ENCODE results near the gene PIP5K1B.

The PIP5K1B gene

DNA sequence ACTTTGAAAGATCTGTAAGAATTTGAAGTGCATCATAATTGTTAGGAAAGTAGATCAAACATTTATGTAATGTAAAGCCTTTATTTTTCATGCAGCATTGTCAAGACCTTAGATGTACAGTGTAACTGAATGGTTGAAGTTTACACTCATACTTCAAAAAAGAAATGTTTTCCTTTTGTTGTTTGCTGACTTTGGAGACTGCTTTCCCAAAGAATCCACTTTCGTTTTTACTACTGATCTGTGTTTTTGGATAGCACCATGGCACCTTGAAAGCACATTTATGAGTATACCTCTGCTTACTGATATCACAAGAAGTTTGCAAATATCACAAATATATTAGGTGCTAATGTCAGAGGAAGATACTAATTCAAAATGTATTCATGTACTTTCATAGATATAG lies 50.0 kb downstream of the PIP5K1B start:
- H3K27me3 ChIP-seq (ENCODE audit: control insufficient read depth in 1 of 2, insufficient read depth in 2 of 2, low read length in 2 of 2) = no peaks in the 10 kb centered on the region
- H3K36me3 ChIP-seq (ENCODE audit: insufficient read depth, low read length) = no peaks in the 10 kb centered on the region
- no peak overlapping the region for H3K27ac ChIP-seq (ENCODE audit: low read depth, low read length)
- no peak overlapping the region for H3K4me3 ChIP-seq (ENCODE audit: low read depth in 1 of 2, low read length in 2 of 2)
- H3K9ac ChIP-seq (ENCODE audit: low read length) = no peak overlapping the region
- no peaks in the 10 kb centered on the region for H3K4me1 ChIP-seq (ENCODE audit: insufficient read depth, low read length)
- no peaks in the 10 kb centered on the region for H3K9me3 ChIP-seq (ENCODE audit: low read length)

- Histone ChIP-seq H3K4me3 (ENCODE audit: low read depth in 1 of 2, low read length in 2 of 2) (no peak overlapping the region), H3K9me3 (ENCODE audit: low read length) (no peaks in the 10 kb centered on the region), H3K4me1 (ENCODE audit: insufficient read depth, low read length) (no peaks in the 10 kb centered on the region), H3K9ac (ENCODE audit: low read length) (no peak overlapping the region), H3K36me3 (ENCODE audit: insufficient read depth, low read length) (no peaks in the 10 kb centered on the region), H3K27ac (ENCODE audit: low read depth, low read length) (no peak overlapping the region), H3K27me3 (ENCODE audit: control insufficient read depth in 1 of 2, insufficient read depth in 2 of 2, low read length in 2 of 2) (no peaks in the 10 kb centered on the region)
These were observed 50.7 kb downstream of the PIP5K1B start for GRCh38 chr9:68755752-68756151.

GRCh38 chr9:68759981-68760673 lies 55.1 kb downstream of the PIP5K1B start:
- no peaks in the 10 kb centered on the region for H3K36me3 ChIP-seq (ENCODE audit: insufficient read depth, low read length)
- no peaks in the 10 kb centered on the region for H3K4me1 ChIP-seq (ENCODE audit: insufficient read depth, low read length)
- H3K9ac ChIP-seq (ENCODE audit: low read length) = no peak overlapping the region
- H3K9me3 ChIP-seq (ENCODE audit: low read length) = no peaks in the 10 kb centered on the region
- no peak overlapping the region for H3K4me3 ChIP-seq (ENCODE audit: low read depth in 1 of 2, low read length in 2 of 2)
- H3K27me3 ChIP-seq (ENCODE audit: control insufficient read depth in 1 of 2, insufficient read depth in 2 of 2, low read length in 2 of 2) = no peaks in the 10 kb centered on the region
- H3K27ac ChIP-seq (ENCODE audit: low read depth, low read length) = no peak overlapping the region

DNA sequence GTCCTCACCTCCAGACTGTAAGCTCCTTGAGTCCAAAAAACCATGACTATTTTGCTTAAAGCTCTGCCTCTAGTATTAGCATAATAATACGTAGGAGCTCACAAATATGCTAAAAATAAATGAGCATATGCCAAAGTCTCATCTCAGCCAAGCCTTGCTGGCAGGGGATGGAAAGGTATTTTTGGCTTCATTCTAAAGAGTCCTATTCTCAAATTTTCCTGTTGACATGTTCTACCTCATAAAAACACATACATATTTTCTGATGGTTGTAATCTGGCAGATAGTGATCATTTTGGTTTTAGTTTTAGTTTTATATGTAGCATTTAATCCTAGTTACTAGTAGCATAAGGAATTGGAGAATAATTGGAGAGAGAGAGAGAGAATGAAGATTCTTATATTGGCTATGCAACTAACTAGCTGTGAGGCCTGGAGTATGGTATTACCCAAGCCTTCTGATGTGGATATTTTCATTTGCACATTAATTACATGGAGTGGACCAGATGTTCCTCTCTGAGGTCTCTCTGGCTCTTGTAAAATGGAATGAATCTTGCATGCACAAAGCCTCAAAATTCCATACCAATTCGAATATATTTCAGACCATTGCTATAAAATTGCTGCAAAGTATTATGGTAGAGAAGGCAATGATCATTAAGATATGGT lies 55.8 kb downstream of the PIP5K1B start:
- no peak overlapping the region for H3K9ac ChIP-seq (ENCODE audit: low read length)
- H3K4me3 ChIP-seq (ENCODE audit: low read depth in 1 of 2, low read length in 2 of 2) = no peak overlapping the region
- H3K36me3 ChIP-seq (ENCODE audit: insufficient read depth, low read length) = no peaks in the 10 kb centered on the region
- H3K27me3 ChIP-seq (ENCODE audit: control insufficient read depth in 1 of 2, insufficient read depth in 2 of 2, low read length in 2 of 2) = no peaks in the 10 kb centered on the region
- no peaks in the 10 kb centered on the region for H3K9me3 ChIP-seq (ENCODE audit: low read length)
- H3K27ac ChIP-seq (ENCODE audit: low read depth, low read length) = no peak overlapping the region
- no peaks in the 10 kb centered on the region for H3K4me1 ChIP-seq (ENCODE audit: insufficient read depth, low read length)

DNA sequence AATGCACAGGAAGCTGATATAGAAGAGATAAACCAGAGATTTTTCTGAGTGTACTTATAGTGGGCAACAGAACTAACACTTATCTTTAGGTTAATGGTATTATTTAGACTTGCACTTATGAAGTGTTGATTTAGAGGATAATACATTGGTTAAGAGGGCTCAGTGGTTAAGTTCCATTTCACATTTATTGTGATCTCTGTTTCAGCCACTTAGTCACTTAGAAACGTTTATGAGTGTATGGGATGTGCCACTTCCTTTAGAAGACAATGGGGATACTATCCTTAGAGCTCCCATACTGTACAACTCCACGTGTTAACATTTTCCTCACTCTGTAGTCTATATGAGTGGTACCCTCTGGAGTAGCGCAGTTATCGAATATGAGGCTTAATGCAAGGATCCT lies 57.5 kb downstream of the PIP5K1B start:
- H3K9ac ChIP-seq (ENCODE audit: low read length) = no peak overlapping the region
- no peaks in the 10 kb centered on the region for H3K4me1 ChIP-seq (ENCODE audit: insufficient read depth, low read length)
- no peaks in the 10 kb centered on the region for H3K36me3 ChIP-seq (ENCODE audit: insufficient read depth, low read length)
- H3K4me3 ChIP-seq (ENCODE audit: low read depth in 1 of 2, low read length in 2 of 2) = no peak overlapping the region
- no peaks in the 10 kb centered on the region for H3K27me3 ChIP-seq (ENCODE audit: control insufficient read depth in 1 of 2, insufficient read depth in 2 of 2, low read length in 2 of 2)
- H3K9me3 ChIP-seq (ENCODE audit: low read length) = no peaks in the 10 kb centered on the region
- H3K27ac ChIP-seq (ENCODE audit: low read depth, low read length) = no peak overlapping the region

GRCh38 chr9:68763104-68763503 lies 58.1 kb downstream of the PIP5K1B start:
- no peak overlapping the region for H3K9ac ChIP-seq (ENCODE audit: low read length)
- H3K9me3 ChIP-seq (ENCODE audit: low read length) = no peaks in the 10 kb centered on the region
- H3K36me3 ChIP-seq (ENCODE audit: insufficient read depth, low read length) = no peaks in the 10 kb centered on the region
- H3K4me1 ChIP-seq (ENCODE audit: insufficient read depth, low read length) = no peaks in the 10 kb centered on the region
- H3K27me3 ChIP-seq (ENCODE audit: control insufficient read depth in 1 of 2, insufficient read depth in 2 of 2, low read length in 2 of 2) = no peaks in the 10 kb centered on the region
- H3K27ac ChIP-seq (ENCODE audit: low read depth, low read length) = no peak overlapping the region
- no peak overlapping the region for H3K4me3 ChIP-seq (ENCODE audit: low read depth in 1 of 2, low read length in 2 of 2)

- Histone ChIP-seq H3K4me1 (ENCODE audit: insufficient read depth, low read length) (no peaks in the 10 kb centered on the region), H3K9ac (ENCODE audit: low read length) (no peak overlapping the region), H3K27me3 (ENCODE audit: control insufficient read depth in 1 of 2, insufficient read depth in 2 of 2, low read length in 2 of 2) (no peaks in the 10 kb centered on the region), H3K36me3 (ENCODE audit: insufficient read depth, low read length) (no peaks in the 10 kb centered on the region), H3K9me3 (ENCODE audit: low read length) (no peaks in the 10 kb centered on the region), H3K27ac (ENCODE audit: low read depth, low read length) (no peak overlapping the region), H3K4me3 (ENCODE audit: low read depth in 1 of 2, low read length in 2 of 2) (no peak overlapping the region)
These were observed 63.6 kb downstream of the PIP5K1B start for GRCh38 chr9:68768619-68769018.

DNA sequence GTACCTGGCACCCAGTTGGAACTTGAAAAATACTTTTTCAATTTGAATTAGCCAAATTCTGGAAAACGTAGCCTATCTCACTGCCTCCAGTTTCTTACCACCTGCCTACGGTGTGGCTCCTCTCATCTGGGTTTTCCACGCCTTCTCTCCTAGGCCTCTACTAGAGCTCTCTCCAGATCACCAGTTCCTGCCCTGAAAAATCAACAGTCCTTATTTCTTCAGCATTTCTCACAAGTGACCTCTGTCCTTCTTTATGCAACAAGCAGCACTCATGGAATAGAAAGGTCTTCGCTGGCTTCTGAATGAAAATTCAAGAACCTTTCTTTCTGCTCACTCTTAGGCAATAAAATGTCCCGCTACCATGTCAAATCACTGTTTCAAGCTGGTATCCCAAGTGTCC lies 64.8 kb downstream of the PIP5K1B start:
- Histone ChIP-seq H3K27me3 (ENCODE audit: control insufficient read depth in 1 of 2, insufficient read depth in 2 of 2, low read length in 2 of 2) (no peaks in the 10 kb centered on the region), H3K4me1 (ENCODE audit: insufficient read depth, low read length) (no peaks in the 10 kb centered on the region), H3K27ac (ENCODE audit: low read depth, low read length) (no peak overlapping the region), H3K36me3 (ENCODE audit: insufficient read depth, low read length) (no peaks in the 10 kb centered on the region), H3K9ac (ENCODE audit: low read length) (no peak overlapping the region), H3K4me3 (ENCODE audit: low read depth in 1 of 2, low read length in 2 of 2) (no peak overlapping the region), H3K9me3 (ENCODE audit: low read length) (no peaks in the 10 kb centered on the region)

DNA sequence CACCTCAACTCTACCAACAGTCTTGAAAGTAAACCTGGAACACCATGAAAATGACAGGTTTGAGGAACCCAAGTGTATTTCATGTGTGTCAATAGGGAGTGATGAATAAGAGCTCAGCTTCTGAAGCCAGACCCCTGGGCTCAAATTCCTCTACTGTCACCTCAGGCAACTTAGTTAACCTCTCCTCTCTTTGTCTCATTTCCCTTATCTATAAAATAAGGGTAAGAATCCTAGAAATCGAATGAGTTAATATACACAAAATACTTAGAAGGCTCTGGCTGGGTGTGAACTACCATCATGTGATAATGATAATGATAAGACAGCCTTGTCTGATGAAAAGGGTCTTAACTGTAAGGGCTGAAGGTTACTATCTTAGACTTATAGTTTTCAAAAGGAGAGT lies 66.3 kb downstream of the PIP5K1B start:
- Histone ChIP-seq H3K27ac (ENCODE audit: low read depth, low read length) (no peak overlapping the region), H3K9me3 (ENCODE audit: low read length) (no peaks in the 10 kb centered on the region), H3K4me3 (ENCODE audit: low read depth in 1 of 2, low read length in 2 of 2) (no peak overlapping the region), H3K9ac (ENCODE audit: low read length) (no peak overlapping the region), H3K4me1 (ENCODE audit: insufficient read depth, low read length) (no peaks in the 10 kb centered on the region), H3K27me3 (ENCODE audit: control insufficient read depth in 1 of 2, insufficient read depth in 2 of 2, low read length in 2 of 2) (no peaks in the 10 kb centered on the region), H3K36me3 (ENCODE audit: insufficient read depth, low read length) (no peaks in the 10 kb centered on the region)

DNA sequence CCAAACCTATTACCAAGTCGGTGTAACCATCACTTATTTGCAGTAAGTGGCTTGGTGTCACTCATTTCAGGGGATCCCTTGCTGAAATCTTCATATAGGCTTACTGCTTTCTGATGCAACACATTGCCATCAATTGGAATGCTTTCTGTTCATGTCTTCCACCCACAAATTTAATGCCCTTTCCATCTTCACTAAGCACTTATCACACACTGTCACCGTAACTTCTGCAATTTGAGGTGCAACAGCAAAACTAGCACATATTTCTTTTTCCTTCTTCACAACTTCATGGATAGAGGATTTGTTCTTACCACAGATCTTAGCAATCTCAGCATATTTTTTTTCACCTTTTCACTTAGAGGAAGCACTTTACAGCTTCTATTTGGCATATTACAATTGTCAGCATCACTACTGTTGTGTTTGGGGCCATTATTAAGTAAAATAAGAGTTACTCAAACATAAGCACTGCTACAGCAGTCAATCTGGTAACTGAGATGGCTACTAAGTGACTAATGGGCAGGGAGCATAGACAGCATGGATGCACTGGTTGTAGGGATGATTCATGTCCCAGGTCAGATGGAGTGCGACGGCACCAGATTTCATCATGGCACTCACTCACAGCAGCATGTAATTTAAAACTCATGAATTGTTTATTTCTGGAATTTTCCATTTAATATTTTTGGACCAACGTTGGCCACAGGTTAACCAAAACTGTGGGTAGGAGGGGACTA lies 70.1 kb downstream of the PIP5K1B start:
- Histone ChIP-seq H3K9ac (ENCODE audit: low read length) (no peak overlapping the region), H3K4me1 (ENCODE audit: insufficient read depth, low read length) (peaks cover 6% of the 10 kb centered on the region), H3K36me3 (ENCODE audit: insufficient read depth, low read length) (no peaks in the 10 kb centered on the region), H3K27me3 (ENCODE audit: control insufficient read depth in 1 of 2, insufficient read depth in 2 of 2, low read length in 2 of 2) (no peaks in the 10 kb centered on the region), H3K4me3 (ENCODE audit: low read depth in 1 of 2, low read length in 2 of 2) (no peak overlapping the region), H3K9me3 (ENCODE audit: low read length) (no peaks in the 10 kb centered on the region), H3K27ac (ENCODE audit: low read depth, low read length) (no peak overlapping the region)

GRCh38 chr9:68777070-68777763 lies 72.2 kb downstream of the PIP5K1B start:
- Histone ChIP-seq H3K9me3 (ENCODE audit: low read length) (no peaks in the 10 kb centered on the region), H3K9ac (ENCODE audit: low read length) (no peak overlapping the region), H3K36me3 (ENCODE audit: insufficient read depth, low read length) (no peaks in the 10 kb centered on the region), H3K27ac (ENCODE audit: low read depth, low read length) (no peak overlapping the region), H3K27me3 (ENCODE audit: control insufficient read depth in 1 of 2, insufficient read depth in 2 of 2, low read length in 2 of 2) (no peaks in the 10 kb centered on the region), H3K4me1 (ENCODE audit: insufficient read depth, low read length) (peaks cover 19% of the 10 kb centered on the region), H3K4me3 (ENCODE audit: low read depth in 1 of 2, low read length in 2 of 2) (no peak overlapping the region)
